ENCODE measurements around the gene KRT14. TPM values are rescaled to one million over a fixed set of nuclear protein-coding genes. Genes with fewer than 3 reads are reported as not detected.
"Not testable (repeated sequence)": the region's sequence is repeated elsewhere in the genome, so short reads cannot be mapped to it uniquely, and the experiment has no call there.

The KRT14 gene
- total and polyA plus RNA-seq, 2 donors (not counting 1 experiment from before 2014, with no cell fraction given) = 0.94 TPM; not detected in 1

DNA sequence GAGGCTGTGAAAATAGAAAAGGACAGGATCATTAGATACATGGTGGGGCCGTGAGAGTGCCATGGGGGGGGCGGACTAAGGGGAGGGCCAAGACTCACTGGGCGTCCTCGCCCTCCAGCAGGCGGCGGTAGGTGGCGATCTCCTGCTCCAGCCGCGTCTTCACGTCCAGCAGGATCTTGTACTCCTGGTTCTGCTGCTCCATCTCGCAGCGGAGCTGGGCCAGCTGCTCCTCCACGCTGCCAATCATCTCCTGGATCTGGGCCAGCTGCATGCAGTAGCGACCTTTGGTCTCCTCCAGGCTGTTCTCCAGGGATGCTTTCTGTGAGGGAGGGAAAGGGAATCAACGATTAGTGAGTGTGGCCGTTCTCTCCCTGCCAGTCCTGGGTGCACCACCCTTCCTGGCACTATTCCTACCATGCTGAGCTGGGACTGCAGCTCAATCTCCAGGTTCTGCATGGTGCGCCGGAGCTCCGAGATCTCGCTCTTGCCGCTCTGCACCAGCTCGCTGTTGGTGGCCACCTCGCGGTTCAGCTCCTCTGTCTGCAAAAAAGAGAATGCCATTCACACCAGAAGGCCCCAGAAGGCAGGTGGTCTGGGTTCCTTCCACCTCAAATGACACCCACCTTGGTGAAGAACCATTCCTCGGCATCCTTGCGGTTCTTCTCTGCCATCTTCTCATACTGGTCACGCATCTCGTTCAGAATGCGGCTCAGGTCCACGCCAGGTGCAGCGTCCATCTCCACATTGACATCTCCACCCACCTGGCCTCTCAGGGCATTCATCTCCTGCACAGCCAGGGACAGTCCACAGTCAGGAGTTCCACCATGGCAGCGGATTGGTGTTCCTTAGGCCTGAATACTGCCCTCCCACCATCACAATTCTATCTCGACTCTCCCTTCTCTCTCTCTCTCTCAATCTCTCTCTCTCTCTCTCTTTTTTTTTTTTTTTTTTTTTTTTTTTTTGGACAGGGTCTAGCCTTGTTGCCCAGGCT, 3.3 kb downstream of the KRT14 start:
- Histone ChIP-seq H3K4me2 (ENCODE audit: extremely low read depth, insufficient read depth, low read length) (no peak overlapping the region), H3K4me1 (ENCODE audit: control insufficient read depth, extremely low read depth, insufficient read depth, low read length) (no peaks in the 10 kb centered on the region), H3K27ac (ENCODE audit: insufficient read depth, low read length) (no peak overlapping the region), H3K9ac (ENCODE audit: insufficient read depth, low read length) (no peak overlapping the region), H3K27me3 (ENCODE audit: control insufficient read depth, insufficient read depth, low read length) (no peaks in the 10 kb centered on the region), H3K36me3 (ENCODE audit: control insufficient read depth, insufficient read depth, low read length) (no peaks in the 10 kb centered on the region), H4K20me1 (ENCODE audit: control insufficient read depth, extremely low read depth, insufficient read depth, low read length) (no peaks in the 10 kb centered on the region), H3K4me3 (replicated peaks in 1 of 4; ENCODE audit: control extremely low read depth in 1 of 4, insufficient read depth in 1 of 4, low read depth in 3 of 4, low read length in 4 of 4) (no peak overlapping the region), H3K79me2 (ENCODE audit: control insufficient read depth, insufficient read depth, low read length) (no peaks in the 10 kb centered on the region), H3K9me3 (ENCODE audit: control insufficient read depth, insufficient read depth, low read depth, low read length) (no peaks in the 10 kb centered on the region), H2AFZ (ENCODE audit: low read length) (no peak overlapping the region)
- no peak for DNase-seq (ENCODE audit: low read depth in 2 of 2)
- no peak for TF ChIP-seq EZH2 (IDR thresholded peaks at IDR 0.05; ENCODE audit: low read length, missing control alignments)
- TF ChIP-seq, protein P1, sequence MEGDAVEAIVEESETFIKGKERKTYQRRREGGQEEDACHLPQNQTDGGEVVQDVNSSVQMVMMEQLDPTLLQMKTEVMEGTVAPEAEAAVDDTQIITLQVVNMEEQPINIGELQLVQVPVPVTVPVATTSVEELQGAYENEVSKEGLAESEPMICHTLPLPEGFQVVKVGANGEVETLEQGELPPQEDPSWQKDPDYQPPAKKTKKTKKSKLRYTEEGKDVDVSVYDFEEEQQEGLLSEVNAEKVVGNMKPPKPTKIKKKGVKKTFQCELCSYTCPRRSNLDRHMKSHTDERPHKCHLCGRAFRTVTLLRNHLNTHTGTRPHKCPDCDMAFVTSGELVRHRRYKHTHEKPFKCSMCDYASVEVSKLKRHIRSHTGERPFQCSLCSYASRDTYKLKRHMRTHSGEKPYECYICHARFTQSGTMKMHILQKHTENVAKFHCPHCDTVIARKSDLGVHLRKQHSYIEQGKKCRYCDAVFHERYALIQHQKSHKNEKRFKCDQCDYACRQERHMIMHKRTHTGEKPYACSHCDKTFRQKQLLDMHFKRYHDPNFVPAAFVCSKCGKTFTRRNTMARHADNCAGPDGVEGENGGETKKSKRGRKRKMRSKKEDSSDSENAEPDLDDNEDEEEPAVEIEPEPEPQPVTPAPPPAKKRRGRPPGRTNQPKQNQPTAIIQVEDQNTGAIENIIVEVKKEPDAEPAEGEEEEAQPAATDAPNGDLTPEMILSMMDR (conservative IDR thresholded peaks at IDR 0.05 in 1 of 2, IDR thresholded peaks at IDR 0.05 in 1 of 2; ENCODE audit: low read depth in 1 of 2, low read length in 2 of 2) = no peak

DNA sequence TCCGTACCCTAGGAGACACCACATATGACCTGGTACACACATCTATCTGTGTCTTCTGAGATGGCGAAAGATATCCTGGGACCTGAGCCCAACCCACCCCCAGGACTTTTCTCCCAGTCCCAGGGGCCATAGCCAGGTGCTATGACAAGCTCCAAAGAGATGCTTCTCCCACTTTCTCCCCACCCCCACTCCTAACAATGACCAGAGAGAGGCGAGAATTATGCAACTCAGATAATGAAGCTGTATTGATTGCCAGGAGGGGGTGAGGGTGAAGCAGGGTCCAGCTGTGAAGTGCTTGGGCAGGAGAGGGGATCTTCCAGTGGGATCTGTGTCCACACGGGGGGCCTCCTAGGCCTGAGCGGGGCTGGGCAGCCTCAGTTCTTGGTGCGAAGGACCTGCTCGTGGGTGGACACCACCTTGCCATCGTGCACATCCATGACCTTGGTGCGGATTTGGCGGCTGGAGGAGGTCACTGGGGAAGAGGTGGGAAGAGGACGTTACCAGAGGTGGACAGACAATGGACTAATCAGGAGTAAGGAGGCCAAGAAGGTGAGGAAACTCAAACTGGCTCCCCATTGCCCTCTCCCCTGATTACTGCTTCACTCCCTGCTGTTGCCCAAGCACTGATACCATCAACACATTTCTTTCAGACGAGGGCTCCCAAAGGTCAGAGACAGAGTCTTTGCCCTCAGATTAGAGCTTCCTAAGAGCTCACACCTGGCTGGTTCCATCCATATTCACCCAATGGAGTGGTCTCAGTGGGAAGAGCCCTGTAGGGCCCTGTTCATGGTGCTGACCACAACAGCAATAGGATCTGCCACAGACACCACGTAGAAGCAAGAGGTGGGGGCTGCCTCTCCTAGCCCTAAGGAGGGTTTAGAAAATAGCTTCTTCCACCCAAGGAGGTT, 4.4 kb downstream of the KRT14 start:
- not testable (repeated sequence) for H3K27ac ChIP-seq (ENCODE audit: insufficient read depth, low read length); DNase-seq (ENCODE audit: low read depth in 2 of 2); H3K4me1 ChIP-seq (ENCODE audit: control insufficient read depth, extremely low read depth, insufficient read depth, low read length); H3K79me2 ChIP-seq (ENCODE audit: control insufficient read depth, insufficient read depth, low read length); H3K9me3 ChIP-seq (ENCODE audit: control insufficient read depth, insufficient read depth, low read depth, low read length); H2AFZ ChIP-seq (ENCODE audit: low read length); H3K9ac ChIP-seq (ENCODE audit: insufficient read depth, low read length); H3K4me3 ChIP-seq (replicated peaks in 1 of 4; ENCODE audit: control extremely low read depth in 1 of 4, insufficient read depth in 1 of 4, low read depth in 3 of 4, low read length in 4 of 4); H3K4me2 ChIP-seq (ENCODE audit: extremely low read depth, insufficient read depth, low read length); H3K27me3 ChIP-seq (ENCODE audit: control insufficient read depth, insufficient read depth, low read length); H4K20me1 ChIP-seq (ENCODE audit: control insufficient read depth, extremely low read depth, insufficient read depth, low read length); H3K36me3 ChIP-seq (ENCODE audit: control insufficient read depth, insufficient read depth, low read length)

DNA sequence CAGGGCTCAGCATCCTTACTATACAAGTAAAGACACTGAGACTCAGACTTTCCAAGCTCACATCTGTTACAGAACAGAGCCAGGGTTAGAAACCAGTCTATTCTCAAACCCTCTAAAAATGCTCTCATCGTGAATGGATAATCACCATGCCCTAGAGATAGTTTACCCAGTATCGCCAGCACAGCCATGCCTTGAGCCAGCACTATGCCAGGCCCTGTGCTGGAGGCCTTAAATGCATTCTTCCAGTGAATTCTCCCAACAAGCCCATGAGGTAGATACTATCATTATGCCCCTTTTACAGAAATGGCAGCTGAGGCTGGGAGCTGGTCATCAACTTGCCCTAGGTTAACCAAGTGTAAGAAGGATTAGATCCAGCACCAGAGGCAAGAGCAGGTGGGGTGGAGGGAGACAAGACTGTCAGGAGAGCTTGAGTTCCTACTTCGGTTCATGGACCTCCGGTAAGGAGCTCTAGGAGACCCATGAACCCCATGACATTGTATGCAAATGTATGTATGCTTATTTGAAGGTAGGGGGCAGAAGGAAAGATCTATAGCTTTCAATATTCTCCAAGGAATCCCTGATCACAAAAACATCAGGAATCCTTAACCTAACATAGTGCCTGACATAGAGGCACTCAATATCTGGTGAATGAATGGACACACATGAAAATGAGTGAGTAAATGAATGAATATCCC, 5.2 kb downstream of the KRT14 start:
- Histone ChIP-seq H4K20me1 (ENCODE audit: control insufficient read depth, extremely low read depth, insufficient read depth, low read length) (no peaks in the 10 kb centered on the region), H3K36me3 (ENCODE audit: control insufficient read depth, insufficient read depth, low read length) (no peaks in the 10 kb centered on the region), H3K27me3 (ENCODE audit: control insufficient read depth, insufficient read depth, low read length) (no peaks in the 10 kb centered on the region), H3K9me3 (ENCODE audit: control insufficient read depth, insufficient read depth, low read depth, low read length) (no peaks in the 10 kb centered on the region), H3K4me3 (replicated peaks in 1 of 4; ENCODE audit: control extremely low read depth in 1 of 4, insufficient read depth in 1 of 4, low read depth in 3 of 4, low read length in 4 of 4) (no peak overlapping the region), H2AFZ (ENCODE audit: low read length) (no peak overlapping the region), H3K79me2 (ENCODE audit: control insufficient read depth, insufficient read depth, low read length) (no peaks in the 10 kb centered on the region), H3K27ac (ENCODE audit: insufficient read depth, low read length) (no peak overlapping the region), H3K9ac (ENCODE audit: insufficient read depth, low read length) (no peak overlapping the region), H3K4me1 (ENCODE audit: control insufficient read depth, extremely low read depth, insufficient read depth, low read length) (no peaks in the 10 kb centered on the region), H3K4me2 (ENCODE audit: extremely low read depth, insufficient read depth, low read length) (no peak overlapping the region)
- no peak for DNase-seq (ENCODE audit: low read depth in 2 of 2)
- TF ChIP-seq, protein P1 (conservative IDR thresholded peaks at IDR 0.05 in 1 of 2, IDR thresholded peaks at IDR 0.05 in 1 of 2; ENCODE audit: low read depth in 1 of 2, low read length in 2 of 2) = no peak
- TF ChIP-seq EZH2 (IDR thresholded peaks at IDR 0.05; ENCODE audit: low read length, missing control alignments) = no peak

All from fibroblast of lung (primary cell).